ENCODE measurements around the gene AIFM3.

- no peak for TF ChIP-seq EZH2phosphoT487 (IDR thresholded peaks at IDR 0.05; ENCODE audit: borderline replicate concordance)
- no peak for TF ChIP-seq CTCF (conservative IDR thresholded peaks at IDR 0.05; ENCODE audit: low read length)
These were observed 15.5 kb downstream of the AIFM3 start for GRCh38 chr22:20982563-20982882.
